OCI-LY7 (cell line): Measurements from ENCODE around the gene CCDC51. TPM values are rescaled to one million over a fixed set of nuclear protein-coding genes. Genes with fewer than 3 reads are reported as not detected.

Experiments
- BruUV-seq: library from RNA; stranded (reverse); fragments of 400-500 nt; replicated peaks from 2 replicates; lab custom pipeline; 2021; lab: Mats Ljungman, UMichigan
- CTCF ChIA-PET: fragments of 300-600 bp; sonication (Branson Sonifier 250); formaldehyde crosslinking; loops from one replicate; lab custom pipeline; 2022; ENCODE audit warnings: antibody characterized with exemption; ENCODE audit not compliant: unreplicated experiment; lab: Charles Lee
- POLR2A ChIA-PET: fragments of 300-600 bp; sonication (Branson Sonifier 250); formaldehyde crosslinking; loops from one replicate; lab custom pipeline; 2022; ENCODE audit warnings: antibody characterized with exemption; lab: Charles Lee
- DNase-seq: peaks from one replicate; pipeline ENCODE4 v3.0.0-alpha.2; 2015; ENCODE audit warnings: low spot score
- H2AFZ ChIP-seq: fragments of 200-600 bp; sonication (generic), shearing (Covaris generic); 2 replicates; pipeline ENCODE4 v1.6.1; 2014; ENCODE audit warnings: mild to moderate bottlenecking, antibody characterized with exemption, low read length, moderate library complexity
- H3K27ac ChIP-seq: fragments of 200-600 bp; sonication (generic); 2 replicates; pipeline ENCODE4 v1.5.1; 2014; ENCODE audit warnings: mixed run types, low read depth, mild to moderate bottlenecking, moderate library complexity, low read length, inconsistent platforms; ENCODE audit not compliant: poor library complexity, severe bottlenecking
- H3K36me3 ChIP-seq: fragments of 200-600 bp; sonication (generic); 2 replicates; pipeline ENCODE4 v1.6.1; 2014; ENCODE audit warnings: mild to moderate bottlenecking, antibody characterized with exemption, low read length, moderate library complexity, mixed read lengths; ENCODE audit not compliant: insufficient read depth
- H3K4me1 ChIP-seq: fragments of 200-600 bp; sonication (generic); 2 replicates; pipeline ENCODE4 v1.5.1; 2014; ENCODE audit warnings: mild to moderate bottlenecking, low read length; ENCODE audit not compliant: insufficient read depth, poor library complexity, severe bottlenecking
- H3K4me2 ChIP-seq: fragments of 200-600 bp; sonication (generic); 2 replicates; pipeline ENCODE4 v1.6.1; 2014; ENCODE audit warnings: mild to moderate bottlenecking, low read length
- H3K4me3 ChIP-seq: fragments of 200-600 bp; sonication (generic); 2 replicates; pipeline ENCODE4 v1.5.1; 2014; ENCODE audit warnings: mild to moderate bottlenecking, low read depth, low read length; ENCODE audit not compliant: poor library complexity, severe bottlenecking
- H3K79me2 ChIP-seq: fragments of 200-600 bp; sonication (generic); 2 replicates; pipeline ENCODE4 v1.6.1; 2016; ENCODE audit warnings: low read depth, mild to moderate bottlenecking, low read length, moderate library complexity, mixed read lengths; ENCODE audit not compliant: insufficient read depth
- H3K9me2 ChIP-seq: fragments of 200-600 bp; sonication (generic); 2 replicates; pipeline ENCODE4 v1.6.1; 2016; ENCODE audit warnings: mild to moderate bottlenecking, low read length, mixed read lengths; ENCODE audit not compliant: insufficient read depth
- H3K9me3 ChIP-seq: fragments of 200-600 bp; sonication (generic); 2 replicates; pipeline ENCODE4 v1.6.1; 2014; ENCODE audit warnings: mild to moderate bottlenecking, mixed run types, low read length, mixed read lengths
- H4K20me1 ChIP-seq: fragments of 200-600 bp; sonication (generic); 2 replicates; pipeline ENCODE4 v1.6.1; 2014; ENCODE audit warnings: mild to moderate bottlenecking, antibody characterized with exemption, low read length, moderate library complexity, mixed read lengths; ENCODE audit not compliant: insufficient read depth
- CTCF ChIP-seq: fragments of 200-600 bp; sonication (generic); conservative IDR thresholded peaks from 2 replicates; pipeline ENCODE4 v1.5.1; 2014; ENCODE audit warnings: mild to moderate bottlenecking, antibody characterized with exemption, low read length, moderate library complexity, mixed read lengths
- EZH2phosphoT487 ChIP-seq: fragments of 200-600 bp; sonication (generic); IDR thresholded peaks from 2 replicates; pipeline ENCODE4 v1.6.1; 2018; ENCODE audit warnings: low read depth, borderline replicate concordance, mild to moderate bottlenecking, mixed run types, antibody characterized with exemption, low read length, moderate library complexity, mixed read lengths
- intact Hi-C: fragments of 100-400 bp; cut with micrococcal nuclease; formaldehyde crosslinking; loops from one replicate; pipeline ENCODE4 v1.10.0; 2022; ENCODE audit not compliant: unreplicated experiment
- total RNA-seq, 2 experiments: library from RNA; depleted of rRNA in 1 of 2; stranded (reverse); fragments of >200 nt in 1 of 2; shearing (Covaris generic) in 1 of 2; gene quantifications; 2 replicates each; pipeline ENCODE4 v1.2.3, GENCODE V29; 2014 to 2022

The CCDC51 gene
- total RNA-seq, 2 experiments from 2014 or later, result 23.0 to 24.9 TPM

DNA sequence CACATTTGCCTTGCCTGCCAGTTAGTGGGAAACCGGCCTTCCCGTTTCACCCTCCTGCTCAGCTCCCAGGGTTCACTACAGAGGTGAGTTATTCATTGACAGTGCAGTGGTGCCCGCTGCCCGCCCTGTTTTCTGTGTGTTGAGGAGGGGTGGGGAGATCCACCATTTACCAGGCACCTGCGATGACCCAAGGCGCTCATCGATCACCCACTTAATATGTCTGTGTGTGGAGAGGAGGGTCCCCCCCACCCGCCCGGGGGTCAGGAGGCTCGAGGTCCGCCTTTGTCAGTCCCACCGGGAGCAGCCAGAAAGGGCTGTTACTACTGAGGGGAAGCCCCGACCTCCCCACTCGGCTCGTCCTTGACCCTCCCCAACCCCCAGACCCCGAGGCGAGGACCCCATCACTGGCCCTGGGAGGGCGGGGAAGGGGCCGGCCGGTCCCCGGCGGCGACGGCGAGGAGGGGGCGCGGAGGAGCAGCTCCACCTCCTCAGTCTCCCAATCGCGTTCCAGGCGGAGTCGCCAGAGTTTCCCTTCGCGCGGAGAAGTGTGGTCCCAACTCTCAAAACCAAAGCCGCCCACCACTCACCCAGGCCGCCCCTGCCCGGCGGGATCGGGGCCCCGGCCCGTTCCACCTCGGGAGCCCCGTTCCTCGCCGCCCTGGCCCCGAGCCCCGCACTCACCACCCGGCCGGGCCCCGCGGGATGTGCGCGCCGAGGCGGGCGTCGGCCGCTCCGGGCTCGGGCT is 11.2 kb downstream of the CCDC51 start:
- Histone ChIP-seq H2AFZ (peak overlapping the region; percentile 63; the same call in 1 of the 2 replicates), H3K4me3 (peak overlapping the region; percentile 74), H3K9me2 (no peaks in the 10 kb centered on the region), H4K20me1 (no peaks in the 10 kb centered on the region), H3K79me2 (no peaks in the 10 kb centered on the region), H3K4me2 (peak overlapping the region; percentile 91), H3K9me3 (no peaks in the 10 kb centered on the region), H3K4me1 (peaks cover 13% of the 10 kb centered on the region), H3K27ac (no peak overlapping the region), H3K36me3 (peaks cover 26% of the 10 kb centered on the region; the same call in 1 of the 2 replicates)
- ChIA-PET CTCF (no interaction called here), POLR2A (no interaction called here)
- TF ChIP-seq CTCF, result no peak
- TF ChIP-seq EZH2phosphoT487, result no peak
- no TSS peak for BruUV-seq
- no peak for DNase-seq
- intact Hi-C loops, result no loop called here

DNA sequence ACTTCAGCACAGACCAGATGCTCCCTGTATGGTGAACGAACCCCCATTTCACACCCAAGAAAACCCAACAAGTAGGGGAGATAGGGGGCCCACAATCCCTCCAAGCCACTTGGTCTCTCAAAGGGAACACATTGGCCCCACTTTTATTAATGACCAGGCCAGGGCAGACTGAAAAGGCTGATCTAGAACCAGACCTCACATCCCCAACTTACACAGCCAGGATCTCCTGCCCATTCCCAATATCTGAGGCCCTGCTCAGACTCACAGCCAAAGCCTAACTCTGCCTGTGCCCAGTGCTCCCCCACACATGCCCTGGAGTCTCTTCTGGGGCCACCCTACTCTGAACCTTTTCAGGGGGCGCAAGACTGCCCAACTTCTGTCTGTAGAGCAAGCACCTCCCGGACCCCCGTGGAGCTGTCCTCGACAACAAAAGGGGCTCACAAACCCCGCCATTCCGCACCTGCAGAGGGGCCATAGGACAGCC is 11.8 kb downstream of the CCDC51 start:
- Histone ChIP-seq H3K4me3 (no peak overlapping the region), H3K9me3 (no peaks in the 10 kb centered on the region), H3K36me3 (peaks cover 20% of the 10 kb centered on the region; the same call in 1 of the 2 replicates), H2AFZ (no peak overlapping the region), H3K9me2 (no peaks in the 10 kb centered on the region), H3K4me1 (peaks cover 13% of the 10 kb centered on the region), H3K79me2 (no peaks in the 10 kb centered on the region), H4K20me1 (no peaks in the 10 kb centered on the region), H3K4me2 (no peak overlapping the region), H3K27ac (no peak overlapping the region)
- no peak for TF ChIP-seq CTCF
- TF ChIP-seq EZH2phosphoT487, result no peak
- no TSS peak for BruUV-seq
- intact Hi-C loops, result no loop called here
- POLR2A ChIA-PET, result no interaction called here
- no peak for DNase-seq
- CTCF ChIA-PET, result no interaction called here

DNA sequence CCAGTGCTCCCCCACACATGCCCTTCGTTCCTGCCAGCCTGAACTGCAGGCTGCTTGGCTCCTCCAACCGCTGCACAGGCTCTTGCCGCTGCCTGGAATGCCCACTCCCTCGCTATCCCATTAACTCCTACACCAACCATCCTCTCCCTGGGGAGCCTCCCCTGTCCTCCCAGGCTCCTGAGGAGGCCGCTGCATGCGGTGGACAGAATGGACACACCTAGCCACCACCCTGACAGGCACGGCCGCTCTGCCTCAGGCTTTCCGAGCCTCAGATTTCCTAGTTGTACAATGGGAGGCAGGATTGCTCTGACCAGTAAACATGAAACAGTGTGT is 12.3 kb downstream of the CCDC51 start:
- intact Hi-C loops, result no loop called here
- no peak for DNase-seq
- H3K4me2 ChIP-seq, result no peak overlapping the region
- no peak overlapping the region for H2AFZ ChIP-seq
- no peaks in the 10 kb centered on the region for H4K20me1 ChIP-seq
- no TSS peak for BruUV-seq
- H3K9me3 ChIP-seq, result no peaks in the 10 kb centered on the region
- peaks cover 15% of the 10 kb centered on the region; the same call in 1 of the 2 replicates for H3K36me3 ChIP-seq
- H3K79me2 ChIP-seq, result no peaks in the 10 kb centered on the region
- H3K4me3 ChIP-seq, result no peak overlapping the region
- TF ChIP-seq EZH2phosphoT487 (no peak), CTCF (no peak)
- H3K9me2 ChIP-seq, result no peaks in the 10 kb centered on the region
- ChIA-PET POLR2A (no interaction called here), CTCF (no interaction called here)
- H3K4me1 ChIP-seq, result peaks cover 13% of the 10 kb centered on the region
- no peak overlapping the region for H3K27ac ChIP-seq
